GM21528 (cell line): Measurements from ENCODE around the gene NR3C2.
"Not testable (repeated sequence)": the region's sequence is repeated elsewhere in the genome, so short reads cannot be mapped to it uniquely, and the experiment has no call there.

Experiments used
- ATAC-seq: cut with Tn5 transposase; IDR thresholded peaks from one replicate; pipeline ENCODE4 v1.9.1; 2021; ENCODE audit warnings: mild to moderate bottlenecking, moderate library complexity; ENCODE audit not compliant: unreplicated experiment, low FRiP score

Gene NR3C2

GRCh38 chr4:148089624-148090023, 352.6 kb downstream of the NR3C2 start:
- ATAC-seq = no peak

- not testable (repeated sequence) for ATAC-seq
Measured at GRCh38 chr4:148083073-148083472, 359.1 kb downstream of the NR3C2 start.

GRCh38 chr4:148081745-148082144, 360.5 kb downstream of the NR3C2 start:
- ATAC-seq = no peak

- ATAC-seq = no peak
Measured at GRCh38 chr4:148081267-148081666, 360.9 kb downstream of the NR3C2 start.

- no peak for ATAC-seq
Measured at GRCh38 chr4:148079961-148080360, 362.3 kb downstream of the NR3C2 start.

- ATAC-seq = no peak
Measured at GRCh38 chr4:148078061-148078460, 364.2 kb downstream of the NR3C2 start.

GRCh38 chr4:148077581-148077980, 364.6 kb downstream of the NR3C2 start:
- ATAC-seq = no peak

GRCh38 chr4:148076964-148077363, 365.2 kb downstream of the NR3C2 start:
- ATAC-seq = no peak

GRCh38 chr4:148075438-148075837, 366.8 kb downstream of the NR3C2 start:
- ATAC-seq = no peak

GRCh38 chr4:148074462-148074861, 367.8 kb downstream of the NR3C2 start:
- ATAC-seq = no peak

- no peak for ATAC-seq
Measured at GRCh38 chr4:148073349-148073748, 368.9 kb downstream of the NR3C2 start.

- no peak for ATAC-seq
Measured at GRCh38 chr4:148072789-148073188, 369.4 kb downstream of the NR3C2 start.

GRCh38 chr4:148071009-148071408, 371.2 kb downstream of the NR3C2 start:
- ATAC-seq = no peak

- ATAC-seq = no peak
Measured at GRCh38 chr4:148069895-148070178, 372.4 kb downstream of the NR3C2 start.

GRCh38 chr4:148069086-148069894, 372.9 kb downstream of the NR3C2 start:
- ATAC-seq = no peak

- ATAC-seq = no peak
Measured at GRCh38 chr4:148068065-148068911, 373.9 kb downstream of the NR3C2 start.

GRCh38 chr4:148067301-148067916, 374.8 kb downstream of the NR3C2 start:
- ATAC-seq = no peak

- no peak for ATAC-seq
Measured at GRCh38 chr4:148065075-148065474, 377.1 kb downstream of the NR3C2 start.

- no peak for ATAC-seq
Measured at GRCh38 chr4:148064451-148064850, 377.8 kb downstream of the NR3C2 start.

- no peak for ATAC-seq
Measured at GRCh38 chr4:148062301-148062950, 379.8 kb downstream of the NR3C2 start.

GRCh38 chr4:148061795-148062194, 380.4 kb downstream of the NR3C2 start:
- ATAC-seq = no peak
